Measurements from ENCODE around the gene GOLM1. TPM values are rescaled to one million over a fixed set of nuclear protein-coding genes. Genes with fewer than 3 reads are reported as not detected.

The GOLM1 gene
- total RNA-seq, 4 donors from 2014 or later: 2.9 to 8.6 (median 7.6) TPM

- Histone ChIP-seq H3K9me3 (no peaks in the 10 kb centered on the region), H3K27me3 (no peaks in the 10 kb centered on the region), H3K27ac (replicated peaks in 1 of 4) (no peak overlapping the region), H3K4me1 (peaks cover 0 to 13% (median 8%) of the 10 kb centered on the region in 4 donors), H3K4me3 (peak overlapping the region in 2 of 4 donors; percentile 21 to 23), H3K36me3 (no peaks in the 10 kb centered on the region)
- 29% methylated on average over 8 of the region's 8 CpGs for whole genome bisulfite sequencing
- DNase-seq (ENCODE audit: extremely low spot score): no peak
- intact Hi-C loops (cut with DNase I): no loop called here
- no peak for TF ChIP-seq POLR2A (IDR thresholded peaks at IDR 0.05; ENCODE audit: low read depth)
- TF ChIP-seq EP300 (IDR thresholded peaks at IDR 0.05): no peak
- no peak for TF ChIP-seq POLR2AphosphoS5 (IDR thresholded peaks at IDR 0.05)
- no peak for TF ChIP-seq CTCF (IDR thresholded peaks at IDR 0.05)
Observed at GRCh38 chr9:86041311-86041741, 58.0 kb downstream of the GOLM1 start.

GRCh38 chr9:86040861-86041155 lies 58.5 kb downstream of the GOLM1 start:
- Histone ChIP-seq H3K36me3 (peaks cover 0 to 2% (median 0%) of the 10 kb centered on the region in 4 donors), H3K9me3 (no peaks in the 10 kb centered on the region), H3K4me1 (peaks cover 0 to 13% (median 8%) of the 10 kb centered on the region in 4 donors), H3K4me3 (no peak overlapping the region), H3K27ac (replicated peaks in 1 of 4) (no peak overlapping the region), H3K27me3 (no peaks in the 10 kb centered on the region)
- WGBS: 68% methylated on average over 3 of the region's 3 CpGs
- TF ChIP-seq CTCF (IDR thresholded peaks at IDR 0.05) (no peak), POLR2A (IDR thresholded peaks at IDR 0.05; ENCODE audit: low read depth) (no peak), EP300 (IDR thresholded peaks at IDR 0.05) (no peak), POLR2AphosphoS5 (IDR thresholded peaks at IDR 0.05) (no peak)
- no peak for DNase-seq (ENCODE audit: extremely low spot score)
- intact Hi-C loops (cut with DNase I): no loop called here

GRCh38 chr9:86039991-86040860 lies 59.1 kb downstream of the GOLM1 start:
- WGBS: 90% methylated on average over 11 of the region's 12 CpGs
- DNase-seq (ENCODE audit: extremely low spot score): peak; percentile 81
- H3K27me3 ChIP-seq: no peaks in the 10 kb centered on the region
- peaks cover 0 to 4% (median 0%) of the 10 kb centered on the region in 4 donors for H3K36me3 ChIP-seq
- intact Hi-C loops (cut with DNase I): no loop called here
- H3K27ac ChIP-seq (replicated peaks in 1 of 4): no peak overlapping the region
- H3K9me3 ChIP-seq: no peaks in the 10 kb centered on the region
- peaks cover 0 to 13% (median 8%) of the 10 kb centered on the region in 4 donors for H3K4me1 ChIP-seq
- no peak overlapping the region for H3K4me3 ChIP-seq
- TF ChIP-seq POLR2A (IDR thresholded peaks at IDR 0.05; ENCODE audit: low read depth) (no peak), CTCF (IDR thresholded peaks at IDR 0.05) (no peak), POLR2AphosphoS5 (IDR thresholded peaks at IDR 0.05) (no peak), EP300 (IDR thresholded peaks at IDR 0.05) (no peak)

- intact Hi-C loops (cut with DNase I): no loop called here
- peaks cover 0 to 17% (median 5%) of the 10 kb centered on the region in 4 donors for H3K36me3 ChIP-seq
Observed at GRCh38 chr9:86036555-86036954, 62.8 kb downstream of the GOLM1 start.

More at GRCh38 chr9:86036555-86036954, 62.8 kb downstream of the GOLM1 start:
- Histone ChIP-seq H3K27me3 (no peaks in the 10 kb centered on the region), H3K4me3 (no peak overlapping the region), H3K4me1 (peaks cover 0 to 6% (median 6%) of the 10 kb centered on the region in 4 donors), H3K9me3 (no peaks in the 10 kb centered on the region), H3K27ac (replicated peaks in 1 of 4) (no peak overlapping the region)
- 95% methylated on average over 9 of the region's 9 CpGs for WGBS
- TF ChIP-seq EP300 (IDR thresholded peaks at IDR 0.05) (no peak), POLR2AphosphoS5 (IDR thresholded peaks at IDR 0.05) (no peak), CTCF (IDR thresholded peaks at IDR 0.05) (no peak), POLR2A (IDR thresholded peaks at IDR 0.05; ENCODE audit: low read depth) (no peak)
- no peak for DNase-seq (ENCODE audit: extremely low spot score)
